Esophagus muscularis mucosa (tissue), 4 donors: ENCODE results near the gene SYCP2. TPM values are rescaled to one million over a fixed set of nuclear protein-coding genes. Genes with fewer than 3 reads are reported as not detected.
A peak's percentile ranks its signal among the peaks of the same experiment; 100 is the strongest.

Experiments
- DNase-seq: peaks from one replicate; pipeline ENCODE4 v3.0.0-alpha.2; 2017; ENCODE audit errors: extremely low spot score
- H3K27ac ChIP-seq, 4 donors: fragments of 200-600 bp; sonication (generic); replicated peaks in 1 of 4; 1 replicate in 3 of 4; 2 replicates in 1 of 4; pipeline ENCODE4 v1.5.1; 2016 to 2019; ENCODE audit warnings: mild to moderate bottlenecking in 1 of 4
- H3K27me3 ChIP-seq, 4 donors: fragments of 200-600 bp; sonication (generic); one replicate each; pipeline versions ENCODE4 v1.5.1 to v1.6.0; 2016 to 2019
- H3K36me3 ChIP-seq, 4 donors: fragments of 200-600 bp; sonication (generic); one replicate each; pipeline ENCODE4 v1.5.1; 2016 to 2019
- H3K4me1 ChIP-seq, 4 donors: fragments of 200-600 bp; sonication (generic); one replicate each; pipeline ENCODE4 v1.5.1; 2016 to 2019
- H3K4me3 ChIP-seq, 4 donors: fragments of 200-600 bp; sonication (generic); 1 replicate in 2 of 4; 2 replicates in 2 of 4; pipeline ENCODE4 v1.5.1; 2016 to 2019; ENCODE audit warnings: mild to moderate bottlenecking in 4 of 4, moderate library complexity in 1 of 4
- H3K9me3 ChIP-seq, 4 donors: fragments of 200-600 bp; sonication (generic); 1 replicate in 3 of 4; 2 replicates in 1 of 4; pipeline ENCODE4 v1.5.1; 2016 to 2019
- EP300 ChIP-seq: sonication (generic); formaldehyde crosslinking; IDR thresholded peaks from one replicate; pipeline ENCODE4 v1.6.1; 2017; ENCODE audit warnings: antibody characterized with exemption
- POLR2A ChIP-seq: fragments of 450-650 bp; IDR thresholded peaks from one replicate; pipeline ENCODE4 v1.6.1; 2017; ENCODE audit warnings: antibody characterized with exemption, moderate library complexity, mild to moderate bottlenecking, low read depth
- POLR2AphosphoS5 ChIP-seq, 2 donors: sonication (generic); formaldehyde crosslinking; IDR thresholded peaks; one replicate each; pipeline ENCODE4 v1.6.1; 2017; ENCODE audit warnings: antibody characterized with exemption in 2 of 2
- WGBS: methylation state at CpG from one replicate; pipeline ENCODE4 v1.1.5; 2018; 5-methylcytosine and 5-hydroxymethylcytosine counted together
- intact Hi-C: fragments of 100-400 bp; cut with DNase I; formaldehyde crosslinking; loops from one replicate; pipeline ENCODE4 v1.15.1; 2023
- total RNA-seq, 4 donors: library from RNA; depleted of rRNA; stranded (reverse); fragments of >200 nt; gene quantifications; one replicate each; pipeline versions ENCODE4 v1.1.0 to v1.2.1, GENCODE V29; 2016
- TF ChIP-seq, protein P1 (sequence below), 3 experiments: fragments of 200-600 bp in 2 of 3; fragments of 450-650 bp in 1 of 3; sonication (generic) in 2 of 3; IDR thresholded peaks; one replicate each; pipeline ENCODE4 v1.5.1; 2017 to 2019; ENCODE audit warnings: antibody characterized with exemption in 3 of 3, mild to moderate bottlenecking in 2 of 3, moderate library complexity in 1 of 3

The SYCP2 gene
- total RNA-seq, 4 donors from 2014 or later = 0.52 to 3.5 (median 1.0) TPM

DNA sequence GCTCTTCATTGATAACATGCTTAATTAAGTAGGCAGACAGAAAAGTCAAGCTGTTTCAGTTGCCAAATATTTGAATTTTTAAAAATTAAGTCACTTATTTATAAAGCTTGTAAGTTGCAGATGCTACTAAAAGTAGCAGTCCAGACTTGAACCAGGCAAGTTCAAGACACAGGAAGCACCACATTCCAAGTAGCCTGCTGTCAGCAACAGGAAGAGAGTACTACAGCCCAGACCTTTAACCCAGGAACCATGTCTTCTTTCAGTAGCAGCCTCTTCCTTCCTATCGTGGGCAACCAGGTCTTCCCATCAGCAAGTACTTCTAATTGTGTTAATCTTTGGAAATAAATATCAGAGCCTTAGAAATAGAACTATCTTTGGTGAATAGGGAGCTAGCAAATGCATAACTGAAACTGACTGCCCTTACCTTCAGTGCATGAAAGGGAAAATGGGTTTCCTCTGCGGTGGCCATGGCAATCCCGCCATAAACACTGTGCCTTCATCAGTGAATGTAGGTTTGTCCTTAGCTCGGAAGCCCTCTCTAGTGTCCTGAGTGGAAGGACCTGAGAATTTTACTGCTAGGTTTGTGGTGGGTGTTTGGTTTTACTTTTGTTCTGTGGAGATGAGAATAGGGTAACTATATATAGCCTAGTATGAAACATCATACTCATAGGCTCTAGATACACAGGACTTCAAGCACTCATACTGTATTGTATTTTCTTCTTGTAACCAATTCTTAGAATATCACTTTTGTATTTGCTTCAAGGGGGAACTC is 95.6 kb downstream of the SYCP2 start:
- Histone ChIP-seq H3K4me1 (peaks cover 16 to 24% (median 20%) of the 10 kb centered on the region in 4 donors), H3K27me3 (peaks cover 0 to 61% (median 7%) of the 10 kb centered on the region in 4 donors), H3K9me3 (no peaks in the 10 kb centered on the region), H3K4me3 (no peak overlapping the region), H3K36me3 (no peaks in the 10 kb centered on the region), H3K27ac (no peak overlapping the region)
- TF ChIP-seq EP300 (no peak), POLR2AphosphoS5 (IDR thresholded peaks at IDR 0.05) (no peak), POLR2A (no peak)
- TF ChIP-seq, protein P1, sequence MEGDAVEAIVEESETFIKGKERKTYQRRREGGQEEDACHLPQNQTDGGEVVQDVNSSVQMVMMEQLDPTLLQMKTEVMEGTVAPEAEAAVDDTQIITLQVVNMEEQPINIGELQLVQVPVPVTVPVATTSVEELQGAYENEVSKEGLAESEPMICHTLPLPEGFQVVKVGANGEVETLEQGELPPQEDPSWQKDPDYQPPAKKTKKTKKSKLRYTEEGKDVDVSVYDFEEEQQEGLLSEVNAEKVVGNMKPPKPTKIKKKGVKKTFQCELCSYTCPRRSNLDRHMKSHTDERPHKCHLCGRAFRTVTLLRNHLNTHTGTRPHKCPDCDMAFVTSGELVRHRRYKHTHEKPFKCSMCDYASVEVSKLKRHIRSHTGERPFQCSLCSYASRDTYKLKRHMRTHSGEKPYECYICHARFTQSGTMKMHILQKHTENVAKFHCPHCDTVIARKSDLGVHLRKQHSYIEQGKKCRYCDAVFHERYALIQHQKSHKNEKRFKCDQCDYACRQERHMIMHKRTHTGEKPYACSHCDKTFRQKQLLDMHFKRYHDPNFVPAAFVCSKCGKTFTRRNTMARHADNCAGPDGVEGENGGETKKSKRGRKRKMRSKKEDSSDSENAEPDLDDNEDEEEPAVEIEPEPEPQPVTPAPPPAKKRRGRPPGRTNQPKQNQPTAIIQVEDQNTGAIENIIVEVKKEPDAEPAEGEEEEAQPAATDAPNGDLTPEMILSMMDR (IDR thresholded peaks at IDR 0.05) = no peak
- WGBS = 81% methylated on average over 4 of the region's 4 CpGs
- DNase-seq = no peak
- intact Hi-C loops = no loop called here

GRCh38 chr20:59836767-59837166 is 96.7 kb downstream of the SYCP2 start:
- H3K36me3 ChIP-seq = no peaks in the 10 kb centered on the region
- no peak overlapping the region for H3K4me3 ChIP-seq
- H3K27me3 ChIP-seq = peaks cover 0 to 52% (median 7%) of the 10 kb centered on the region in 4 donors
- intact Hi-C loops = no loop called here
- peak; percentile 50 for DNase-seq
- peaks cover 16 to 29% (median 20%) of the 10 kb centered on the region in 4 donors for H3K4me1 ChIP-seq
- no peak overlapping the region for H3K27ac ChIP-seq
- TF ChIP-seq EP300 = no peak
- TF ChIP-seq POLR2AphosphoS5 (IDR thresholded peaks at IDR 0.05) = no peak
- TF ChIP-seq, protein P1 (IDR thresholded peaks at IDR 0.05) = no peak
- no peak for TF ChIP-seq POLR2A
- H3K9me3 ChIP-seq = no peaks in the 10 kb centered on the region
- WGBS = 53% methylated on average over 6 of the region's 6 CpGs

DNA sequence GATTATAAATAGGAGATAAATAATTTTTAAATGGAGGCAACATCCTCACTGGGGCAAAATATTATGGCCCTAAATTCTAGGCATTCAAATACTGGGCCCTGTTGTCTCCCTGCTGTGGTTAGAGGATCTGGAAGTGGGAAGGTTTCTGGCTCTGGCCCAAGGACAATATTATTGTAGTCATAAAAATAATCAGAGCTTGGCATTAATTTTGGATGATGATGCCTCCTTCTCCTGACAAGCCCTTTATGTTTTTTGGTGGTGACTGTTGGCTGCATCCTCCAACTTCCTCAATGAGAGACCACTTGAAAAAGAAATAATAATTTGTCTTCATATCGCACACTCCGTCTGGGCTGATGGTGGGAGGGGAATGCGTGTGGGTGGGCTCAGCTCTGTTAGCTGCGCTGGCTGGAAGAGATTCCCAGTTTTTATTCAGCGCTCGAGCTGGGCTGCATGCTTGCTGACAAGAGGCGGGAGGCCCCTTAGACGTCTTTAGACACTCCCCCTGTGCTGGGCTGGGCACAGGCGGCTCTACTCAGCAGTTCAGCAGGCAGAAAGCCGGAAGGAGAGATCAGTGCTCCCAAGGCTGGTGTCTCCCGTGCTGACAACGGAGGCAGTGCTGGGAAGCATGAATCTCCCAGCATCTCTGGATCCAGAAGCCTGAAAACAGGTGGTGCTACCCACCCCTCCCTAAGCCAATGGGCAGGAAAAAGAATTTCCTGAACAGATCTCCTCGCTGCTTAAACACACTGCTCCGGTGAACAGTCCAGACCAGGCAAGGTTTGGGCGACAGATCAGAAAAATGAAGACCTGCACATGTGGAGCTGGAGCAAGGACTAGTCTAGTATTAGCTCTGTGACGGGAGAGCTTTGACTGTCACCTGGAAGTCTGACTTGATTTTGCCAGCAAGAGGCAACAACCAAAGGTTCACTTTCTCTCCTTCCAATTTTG is 97.7 kb downstream of the SYCP2 start:
- TF ChIP-seq POLR2AphosphoS5 (IDR thresholded peaks at IDR 0.05) = no peak
- TF ChIP-seq EP300 = no peak
- Histone ChIP-seq H3K36me3 (no peaks in the 10 kb centered on the region), H3K27ac (no peak overlapping the region), H3K9me3 (no peaks in the 10 kb centered on the region), H3K4me3 (peak overlapping the region in 3 of 4 donors; percentile 11 to 24 (median 13)), H3K4me1 (peaks cover 16 to 34% (median 20%) of the 10 kb centered on the region in 4 donors), H3K27me3 (peaks cover 0 to 42% (median 7%) of the 10 kb centered on the region in 4 donors)
- peak; percentile 86 for DNase-seq
- intact Hi-C loops = no loop called here
- WGBS = 4% methylated on average over 11 of the region's 16 CpGs

- DNase-seq = peak; percentile 70
- H3K4me1 ChIP-seq = peaks cover 16 to 34% (median 20%) of the 10 kb centered on the region in 4 donors
- H3K4me3 ChIP-seq = no peak overlapping the region
- no peaks in the 10 kb centered on the region for H3K36me3 ChIP-seq
- no peaks in the 10 kb centered on the region for H3K9me3 ChIP-seq
- TF ChIP-seq POLR2A (no peak), EP300 (no peak), POLR2AphosphoS5 (IDR thresholded peaks at IDR 0.05) (no peak)
- WGBS = 36% methylated on average over 2 of the region's 2 CpGs
- intact Hi-C loops = no loop called here
- peaks cover 0 to 36% (median 7%) of the 10 kb centered on the region in 4 donors for H3K27me3 ChIP-seq
- H3K27ac ChIP-seq = no peak overlapping the region
Measured at GRCh38 chr20:59835057-59835447, 98.4 kb downstream of the SYCP2 start.

GRCh38 chr20:59832406-59833363 is 100.8 kb downstream of the SYCP2 start:
- peak; percentile 89 for DNase-seq
- H3K9me3 ChIP-seq = no peaks in the 10 kb centered on the region
- H3K4me3 ChIP-seq = no peak overlapping the region
- intact Hi-C loops = no loop called here
- no peak overlapping the region for H3K27ac ChIP-seq
- 90% methylated on average over 13 of the region's 13 CpGs for whole genome bisulfite sequencing
- TF ChIP-seq POLR2A = no peak
- TF ChIP-seq, protein P1 (IDR thresholded peaks at IDR 0.05) = no peak
- TF ChIP-seq POLR2AphosphoS5 (IDR thresholded peaks at IDR 0.05) = no peak
- TF ChIP-seq EP300 = no peak
- H3K36me3 ChIP-seq = no peaks in the 10 kb centered on the region
- peaks cover 16 to 27% (median 20%) of the 10 kb centered on the region in 4 donors for H3K4me1 ChIP-seq
- H3K27me3 ChIP-seq = peaks cover 0 to 12% (median under 1%) of the 10 kb centered on the region in 4 donors
